Left kidney (tissue), 8 donors: Measurements from ENCODE around the gene RNF208. TPM values are rescaled to one million over a fixed set of nuclear protein-coding genes. Genes with fewer than 3 reads are reported as not detected.
"Not testable (repeated sequence)": the region's sequence is repeated elsewhere in the genome, so short reads cannot be mapped to it uniquely, and the experiment has no call there.

Source experiments
- DNase-seq: peaks from one replicate; pipeline ENCODE4 v3.0.0-alpha.2; 2013
- long read RNA-seq, 8 donors: transcript quantifications; one replicate each; lab custom pipeline, GENCODE V29; 2026
- polyA plus RNA-seq: library from polyadenylated mRNA; unstranded; fragments of 120-200 nt; gene quantifications from one replicate; pipeline ENCODE4 v1.2.1, GENCODE V29; 2013; ENCODE audit not compliant: insufficient read length

Gene RNF208, protein sequence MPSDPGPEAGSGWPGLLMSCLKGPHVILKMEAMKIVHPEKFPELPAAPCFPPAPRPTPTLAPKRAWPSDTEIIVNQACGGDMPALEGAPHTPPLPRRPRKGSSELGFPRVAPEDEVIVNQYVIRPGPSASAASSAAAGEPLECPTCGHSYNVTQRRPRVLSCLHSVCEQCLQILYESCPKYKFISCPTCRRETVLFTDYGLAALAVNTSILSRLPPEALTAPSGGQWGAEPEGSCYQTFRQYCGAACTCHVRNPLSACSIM
- 5.8 TPM for polyA plus RNA-seq
- long read RNA-seq, donor 1, transcript RNF208-201 (1 exons, 1,077 nt), result major isoform, 21 of 30 reads
- long read RNA-seq, donor 1, partial matches to known transcripts, result 9 of 30 reads
- long read RNA-seq, donor 1, other reads (novel, unspliced or antisense), result 0 of 30 reads
- long read RNA-seq, donor 2, transcript RNF208-201 (1 exons, 1,077 nt), result major isoform, 8 of 17 reads
- long read RNA-seq, donor 2, partial matches to known transcripts, result 9 of 17 reads
- long read RNA-seq, donor 2, other reads (novel, unspliced or antisense), result 0 of 17 reads
- long read RNA-seq, donor 3, transcript RNF208-201 (1 exons, 1,077 nt), result major isoform, 7 of 7 reads
- long read RNA-seq, donor 3, partial matches to known transcripts, result 0 of 7 reads
- long read RNA-seq, donor 3, other reads (novel, unspliced or antisense), result 0 of 7 reads
- long read RNA-seq, donor 4, result 0 reads
- long read RNA-seq, donor 5, transcript RNF208-201 (1 exons, 1,077 nt), result major isoform, 6 of 6 reads
- long read RNA-seq, donor 5, partial matches to known transcripts, result 0 of 6 reads
- long read RNA-seq, donor 5, other reads (novel, unspliced or antisense), result 0 of 6 reads
- long read RNA-seq, donor 6, transcript RNF208-201 (1 exons, 1,077 nt), result major isoform, 16 of 23 reads
- long read RNA-seq, donor 6, partial matches to known transcripts, result 0 of 23 reads
- long read RNA-seq, donor 6, other reads (novel, unspliced or antisense), result 7 of 23 reads
- long read RNA-seq, donor 7, transcript RNF208-201 (1 exons, 1,077 nt), result major isoform, 12 of 20 reads
- long read RNA-seq, donor 7, partial matches to known transcripts, result 8 of 20 reads
- long read RNA-seq, donor 7, other reads (novel, unspliced or antisense), result 0 of 20 reads
- long read RNA-seq, donor 8, partial matches to known transcripts, result 0 of 3 reads
- long read RNA-seq, donor 8, other reads (novel, unspliced or antisense), result 0 of 3 reads

DNA sequence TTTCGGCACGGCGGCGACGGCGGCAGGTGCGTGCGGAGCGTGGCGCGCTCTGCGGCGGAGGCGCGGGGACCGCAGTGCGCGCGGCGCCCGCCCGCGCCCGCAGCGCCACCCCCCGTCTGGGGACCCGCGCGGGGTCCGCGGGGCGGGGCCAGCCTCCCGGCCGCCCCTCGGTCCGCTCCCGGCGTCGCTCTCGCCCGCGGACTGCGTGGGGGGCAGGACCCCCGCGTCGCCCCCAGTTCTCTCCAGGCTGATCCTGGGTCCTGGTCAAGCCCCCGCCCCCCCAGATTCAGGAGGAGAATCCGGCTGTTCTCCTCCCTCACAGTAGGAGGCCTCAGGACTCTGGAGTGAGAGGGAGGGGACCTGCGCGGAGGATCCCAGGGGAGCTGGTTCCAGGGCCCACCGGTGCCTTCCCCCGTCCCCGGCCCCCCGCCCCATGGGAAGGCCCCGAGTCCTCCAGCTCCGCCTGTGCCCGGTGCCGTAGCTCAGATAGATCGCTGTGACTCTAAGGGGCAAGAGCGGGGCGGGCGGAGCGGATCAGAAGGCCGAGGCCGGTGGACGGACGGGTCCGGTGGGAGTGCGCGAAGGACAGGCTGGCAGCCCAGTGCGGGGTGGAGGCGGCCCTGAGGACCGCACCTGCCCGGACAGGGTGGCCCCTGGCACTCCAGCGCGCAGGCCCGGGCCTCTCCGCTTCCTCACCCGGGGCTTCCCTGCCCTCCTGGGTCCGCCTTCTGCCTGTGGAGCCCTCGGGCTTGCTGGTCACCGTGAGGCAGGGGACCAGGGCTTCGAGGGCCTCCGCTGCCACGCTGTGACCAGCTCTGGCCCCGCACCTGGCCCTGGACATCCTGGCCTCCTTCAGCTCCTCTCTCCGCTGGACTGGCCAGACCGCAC lies at the start of gene RNF208:
TSS of gene RNF208 (minus strand) at position 51 of the 888 bp plus-strand sequence. CDS start 1,028 bp downstream, outside the sequence.
- DNase-seq, result no peak

DNA sequence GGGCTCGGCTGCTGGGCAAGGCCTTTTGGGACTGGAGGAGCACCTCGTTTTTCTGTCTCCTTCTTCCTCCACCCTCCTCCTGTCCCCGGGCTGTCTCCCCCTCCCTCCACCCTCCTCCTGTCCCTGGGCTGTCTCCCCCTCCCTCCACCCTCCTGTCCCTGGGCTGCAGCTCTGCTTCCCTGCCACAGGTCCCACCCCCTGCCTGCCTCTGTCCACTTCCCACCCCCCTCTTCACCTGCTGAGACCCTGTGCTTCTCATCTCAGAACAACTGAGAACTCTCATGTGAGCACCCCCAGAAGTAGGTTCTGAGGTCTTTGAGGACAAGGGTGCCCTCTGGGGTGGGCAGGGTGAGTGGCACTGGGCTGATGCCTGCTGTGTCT lies 49.6 kb upstream of the RNF208 start:
- DNase-seq, result no peak

DNA sequence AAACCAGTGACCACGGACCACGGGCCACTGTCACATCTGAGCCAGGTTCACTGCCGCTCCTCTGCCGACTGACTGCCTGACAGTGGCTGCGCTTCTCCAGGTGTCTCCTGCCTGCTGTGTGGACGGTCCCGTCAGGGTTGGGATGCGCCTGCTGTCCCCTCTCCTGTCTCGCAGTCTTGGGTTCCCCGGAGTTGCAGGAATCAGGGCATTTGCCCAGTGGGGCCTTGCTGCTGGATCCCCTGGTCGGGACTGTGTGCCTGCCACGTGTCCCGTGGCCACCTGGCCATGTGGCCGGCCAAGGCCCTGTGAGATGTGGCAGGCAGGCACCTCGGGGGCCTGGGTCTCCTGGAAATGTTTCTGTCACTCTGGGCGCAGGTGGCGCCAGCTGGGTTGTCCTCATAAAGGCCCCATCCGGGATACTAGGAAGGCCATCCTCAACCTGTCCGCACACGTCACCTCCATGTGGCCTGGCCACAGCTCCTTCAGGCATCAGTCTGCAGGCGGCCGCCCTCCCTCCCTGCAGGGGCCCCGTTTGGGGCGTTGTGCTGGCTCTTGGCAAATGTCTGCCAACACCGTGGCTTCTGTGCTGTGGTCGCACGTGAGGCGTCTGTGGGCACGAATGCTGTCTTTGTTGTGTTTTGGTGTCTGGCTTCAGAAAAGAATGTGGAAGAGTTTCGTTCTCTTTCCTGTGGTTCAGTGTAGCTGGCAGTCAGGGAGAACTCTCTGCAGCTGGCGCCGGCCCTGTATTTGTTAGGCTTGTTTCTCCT lies 49.1 kb upstream of the RNF208 start:
- no peak for DNase-seq

DNA sequence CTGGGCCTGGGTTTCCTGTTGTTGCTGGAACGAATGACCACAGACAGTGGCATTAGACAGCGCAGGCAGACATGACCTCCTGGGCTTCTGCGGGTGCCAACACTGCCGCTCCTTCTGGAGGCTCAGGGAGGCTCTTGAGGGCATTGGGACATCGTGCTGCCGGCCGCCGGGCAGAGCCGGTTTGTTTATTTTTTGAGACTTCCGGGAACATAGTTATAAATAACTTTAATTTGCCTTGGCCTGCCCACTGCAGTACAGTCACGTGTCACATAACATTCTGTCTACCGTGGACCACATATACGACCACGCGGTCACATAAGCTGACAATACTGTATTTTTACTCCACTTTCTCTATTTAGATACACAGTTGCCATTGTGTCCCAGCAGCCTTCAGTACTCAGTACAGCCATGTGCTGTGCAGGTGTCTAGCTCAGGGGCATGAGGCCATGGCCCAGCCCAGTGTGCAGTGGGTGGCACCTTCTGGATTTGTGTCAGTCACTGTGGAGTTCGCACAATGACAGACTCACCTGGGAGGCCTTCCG lies 47.3 kb upstream of the RNF208 start:
- no peak for DNase-seq

DNA sequence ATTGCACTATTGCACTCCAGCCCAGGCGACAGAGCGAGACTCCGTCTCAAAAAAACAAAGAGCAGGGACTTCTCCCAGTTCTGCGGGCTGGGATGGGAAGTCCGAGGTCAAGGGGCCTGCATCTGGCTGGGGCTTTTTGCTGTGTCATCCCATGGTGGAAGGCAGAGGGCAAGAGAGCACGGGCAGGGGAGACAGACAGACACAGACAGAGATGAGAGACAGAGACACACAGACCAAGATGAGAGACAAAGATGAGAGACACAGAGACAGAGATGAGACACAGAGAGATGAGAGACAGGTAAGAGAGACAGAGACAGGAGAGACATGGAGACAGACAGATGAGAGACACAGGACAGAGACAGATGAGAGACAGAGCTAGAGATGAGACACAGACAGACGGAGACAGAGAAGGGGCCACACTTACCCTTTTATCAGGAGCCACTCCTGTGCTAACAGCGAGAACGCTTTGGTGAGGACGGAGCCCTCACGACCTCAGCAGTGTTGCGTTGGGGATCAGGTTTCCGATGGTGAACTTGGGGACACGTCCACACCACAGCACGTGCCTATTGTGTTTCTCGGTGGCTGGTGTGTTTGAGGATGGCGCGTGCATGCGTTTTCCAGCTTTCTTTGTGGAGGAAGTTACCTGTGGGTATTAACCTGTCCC lies 46.6 kb upstream of the RNF208 start:
- no peak for DNase-seq

DNA sequence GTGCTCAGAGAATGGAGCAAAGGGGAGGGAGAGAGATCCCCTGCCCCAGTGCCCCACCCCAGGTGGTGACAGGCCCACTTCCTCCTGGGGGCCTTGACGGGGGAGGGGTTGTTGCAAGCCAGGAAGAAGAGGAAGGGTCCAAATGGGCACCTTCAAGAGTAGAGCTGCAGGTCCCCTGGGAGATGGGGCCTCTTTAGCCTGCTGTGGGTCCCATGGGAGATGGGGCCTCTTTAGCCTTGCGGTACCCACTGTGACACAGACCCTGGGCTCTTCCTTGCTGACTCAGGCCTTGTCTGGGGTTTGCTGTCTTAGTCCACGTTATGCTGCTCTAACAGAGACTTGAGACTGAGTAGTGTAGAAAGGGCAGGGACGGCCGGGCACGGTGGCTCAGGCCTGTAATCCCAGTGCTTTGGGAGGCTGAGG lies 45.9 kb upstream of the RNF208 start:
- DNase-seq, result no peak

DNA sequence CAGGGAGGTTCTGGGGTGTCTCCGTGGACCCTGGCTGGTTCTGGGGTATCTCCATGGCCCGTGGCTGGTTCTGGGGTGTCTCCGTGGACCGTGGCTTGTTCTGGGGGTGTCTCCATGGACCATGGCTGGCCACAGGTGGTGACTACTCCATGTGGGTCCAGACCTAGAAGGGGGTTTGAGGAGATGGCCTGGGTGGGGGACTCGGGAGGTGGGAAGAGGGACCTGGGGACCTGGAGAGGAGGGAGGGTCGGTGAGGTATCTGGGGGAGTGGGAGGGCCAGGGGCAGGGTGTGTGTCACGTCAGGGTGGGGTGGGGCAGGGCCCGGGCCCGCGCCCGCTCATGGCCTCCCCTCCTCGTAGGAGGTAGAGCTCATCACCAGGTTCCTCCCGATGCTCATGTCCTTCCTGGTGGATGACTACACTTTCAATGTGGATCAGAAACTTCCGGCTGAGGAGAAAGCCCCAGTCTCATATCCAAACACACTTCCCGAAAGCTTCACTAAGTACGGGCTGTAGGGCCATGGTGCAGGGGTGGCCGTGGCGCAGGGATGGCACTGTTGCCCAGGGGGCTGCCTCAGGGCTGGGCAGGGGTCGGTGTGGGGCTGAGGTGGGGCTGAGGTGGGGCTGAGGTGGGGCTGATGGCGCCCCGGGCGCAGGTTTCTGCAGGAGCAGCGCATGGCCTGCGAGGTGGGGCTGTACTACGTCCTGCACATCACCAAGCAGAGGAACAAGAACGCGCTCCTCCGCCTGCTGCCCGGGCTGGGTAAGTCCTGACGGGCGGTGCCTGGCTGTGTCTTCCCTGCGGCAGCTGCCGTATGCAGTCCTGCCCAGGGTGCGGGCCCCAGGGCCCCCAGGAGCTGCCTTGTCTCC lies 44.8 kb upstream of the RNF208 start:
- no peak for DNase-seq

DNA sequence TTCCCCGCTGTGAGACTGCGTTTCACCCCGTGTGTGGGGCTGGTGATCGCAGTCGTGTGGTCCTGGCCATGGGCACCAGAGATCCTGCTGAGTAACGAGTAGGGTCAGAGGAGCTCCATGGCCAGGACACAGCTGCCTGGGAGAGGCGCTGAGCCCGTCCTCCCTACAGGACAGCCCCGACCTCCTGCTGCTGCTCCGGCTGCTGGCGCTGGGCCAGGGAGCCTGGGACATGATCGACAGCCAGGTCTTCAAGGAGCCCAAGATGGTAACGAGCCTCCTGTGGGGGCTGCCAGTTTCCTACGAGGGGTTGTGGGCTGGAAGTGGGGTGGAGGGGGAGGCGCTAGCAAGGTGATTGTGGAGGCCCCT lies 44.1 kb upstream of the RNF208 start:
- DNase-seq, result no peak

DNA sequence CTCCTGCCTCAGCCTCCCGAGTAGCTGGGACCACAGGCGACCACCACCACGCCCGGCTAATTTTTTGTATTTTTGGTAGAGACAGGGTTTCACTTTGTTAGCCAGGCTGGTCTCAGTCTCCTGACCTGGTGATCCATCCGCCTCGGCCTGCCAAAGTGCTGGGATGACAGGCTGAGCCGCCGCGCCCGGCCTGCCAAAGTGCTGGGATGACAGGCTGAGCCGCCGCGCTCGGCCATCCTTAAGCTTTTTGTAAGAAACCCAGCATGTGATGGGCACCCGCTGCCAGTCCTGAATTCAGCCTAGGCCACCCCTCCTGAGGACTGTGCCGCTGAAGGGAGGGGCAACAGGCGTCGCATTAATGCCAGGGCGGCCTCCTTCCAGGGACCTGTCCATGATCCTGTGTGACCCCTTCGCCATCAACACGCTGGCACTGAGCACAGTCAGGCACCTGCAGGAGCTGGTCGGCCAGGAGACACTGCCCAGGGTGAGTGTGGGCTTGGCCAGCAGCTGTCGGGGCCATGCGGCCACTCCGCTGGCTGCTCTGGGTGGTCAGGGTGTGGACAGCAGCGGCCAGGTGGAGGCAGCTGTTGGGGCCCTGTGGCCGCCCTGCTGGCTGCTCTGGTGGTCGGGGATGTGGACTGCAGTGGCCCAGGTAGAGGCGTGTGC lies 43.6 kb upstream of the RNF208 start:
- no peak for DNase-seq

DNA sequence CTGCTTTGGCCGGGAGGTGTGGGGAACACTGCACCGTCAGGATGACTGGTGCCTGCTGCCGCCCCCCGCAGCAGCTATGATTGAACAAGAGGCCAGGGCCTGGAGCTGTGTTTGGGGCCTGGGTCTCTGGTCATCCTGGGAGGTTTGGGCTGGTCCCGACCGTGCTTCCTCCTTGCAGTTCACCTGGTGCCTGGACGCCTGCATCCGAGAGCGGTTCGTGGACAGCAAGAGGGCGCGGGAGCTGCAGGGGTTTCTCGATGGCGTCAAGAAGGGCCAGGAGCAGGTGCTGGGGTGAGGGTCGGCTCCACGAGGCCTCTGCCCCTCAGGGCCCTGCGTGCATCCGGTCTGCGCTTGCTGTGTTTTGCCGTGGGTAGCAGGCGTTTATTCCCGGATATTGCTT lies 42.0 kb upstream of the RNF208 start:
- no peak for DNase-seq

DNA sequence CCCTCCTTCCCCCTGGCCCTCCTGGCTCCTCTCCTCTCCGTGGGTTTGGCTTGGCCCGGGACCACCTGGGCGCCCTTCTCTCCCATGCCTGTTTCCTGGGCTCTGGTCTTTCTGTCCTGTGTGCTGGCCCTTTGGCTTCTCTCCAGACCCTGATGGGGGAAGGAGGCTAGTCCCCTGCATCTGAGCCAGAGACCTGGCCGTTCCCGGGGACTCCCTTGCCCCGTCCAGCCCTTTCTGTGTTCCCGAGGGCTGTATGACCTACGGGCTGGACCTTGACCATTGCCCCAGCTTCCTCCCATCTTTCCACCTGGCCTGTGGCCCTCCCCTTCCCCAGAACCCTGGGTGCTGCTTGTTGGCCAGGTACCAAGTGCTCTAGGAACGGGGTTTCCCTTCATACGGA lies 41.5 kb upstream of the RNF208 start:
- no peak for DNase-seq

DNA sequence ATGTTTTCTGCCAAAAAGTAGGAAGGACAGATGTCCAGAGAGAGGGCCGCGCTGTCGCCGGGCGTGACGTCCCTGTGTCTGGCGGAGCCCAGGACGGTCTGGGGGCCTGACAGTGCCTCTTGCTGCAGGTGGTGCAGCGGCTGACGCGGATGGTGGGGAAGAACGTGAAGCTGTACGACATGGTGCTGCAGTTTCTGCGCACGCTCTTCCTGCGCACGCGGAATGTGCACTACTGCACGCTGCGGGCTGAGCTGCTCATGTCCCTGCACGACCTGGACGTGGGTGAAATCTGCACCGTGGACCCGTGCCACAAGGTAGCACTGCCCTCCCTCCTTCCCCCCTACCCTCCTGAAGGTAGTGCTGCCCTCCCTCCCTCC lies 40.9 kb upstream of the RNF208 start:
- no peak for DNase-seq

DNA sequence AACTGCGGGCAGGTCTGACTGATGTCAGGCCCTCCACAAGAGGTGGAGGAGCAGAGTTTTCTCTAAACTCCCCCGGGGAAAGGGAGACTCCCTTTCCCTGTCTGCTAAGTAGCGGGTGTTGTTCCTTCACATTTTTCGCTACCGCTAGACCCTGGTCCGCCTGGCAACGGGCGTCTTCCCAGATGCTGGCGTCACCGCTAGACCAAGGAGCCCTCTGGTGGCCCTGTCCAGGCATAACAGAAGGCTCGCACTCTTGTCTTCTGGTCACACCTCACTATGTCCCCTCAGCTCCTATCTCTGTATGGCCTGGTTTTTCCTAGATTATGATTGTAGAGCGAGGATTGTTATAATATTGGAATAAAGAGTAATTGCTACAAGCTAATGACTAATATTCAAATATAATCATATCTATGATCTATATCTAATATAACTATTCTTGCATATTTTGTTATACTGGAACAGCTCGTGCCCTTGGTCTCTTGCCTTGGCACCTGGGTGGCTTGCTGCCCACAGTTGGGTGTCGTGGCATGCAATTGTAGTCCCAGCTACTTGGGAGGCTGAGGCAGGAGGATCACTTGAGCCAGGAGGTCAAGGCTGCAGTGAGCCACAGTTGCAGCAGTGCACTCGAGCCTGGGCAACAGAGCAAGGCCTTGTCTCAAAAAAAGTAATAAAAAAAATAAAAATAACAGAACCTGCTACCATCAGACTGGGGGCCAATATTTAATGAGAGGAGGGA lies 40.3 kb upstream of the RNF208 start:
- not testable (repeated sequence) for DNase-seq

DNA sequence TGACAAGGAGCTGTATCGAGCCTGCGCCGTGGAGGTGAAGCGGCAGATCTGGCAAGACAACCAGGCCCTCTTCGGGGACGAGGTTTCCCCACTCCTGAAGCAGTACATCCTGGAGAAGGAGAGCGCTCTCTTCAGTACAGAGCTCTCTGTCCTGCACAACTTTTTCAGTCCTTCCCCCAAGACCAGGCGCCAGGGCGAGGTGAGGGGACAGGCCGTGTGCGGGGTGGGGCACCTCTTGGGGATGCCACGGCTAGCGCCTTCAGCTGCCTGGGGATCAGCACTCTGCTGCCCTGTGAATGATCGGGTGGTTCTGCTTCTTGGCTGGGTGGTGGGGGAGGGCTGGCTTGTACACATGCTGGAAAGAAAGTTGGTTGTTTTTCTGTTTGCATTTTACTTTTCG lies 34.8 kb upstream of the RNF208 start:
- DNase-seq, result no peak

DNA sequence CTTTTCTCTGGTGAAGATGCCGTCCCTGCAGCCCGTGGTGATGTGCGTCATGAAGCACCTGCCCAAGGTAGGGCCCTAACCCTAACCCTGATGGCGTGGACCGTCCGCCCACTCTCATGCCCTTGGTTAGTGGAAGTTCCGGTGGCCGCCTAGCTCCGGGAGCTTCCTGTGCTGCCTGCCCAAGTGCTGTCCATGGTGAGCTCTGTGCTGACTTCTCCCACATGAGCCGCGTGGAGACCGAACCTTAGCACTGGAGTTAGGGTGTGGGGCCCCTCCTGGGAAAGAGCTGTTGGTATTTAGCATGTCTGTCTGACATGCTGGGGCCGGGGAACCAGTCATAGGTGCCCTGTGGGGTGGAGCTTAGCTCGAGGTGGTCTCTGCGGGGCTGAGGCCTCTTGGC lies 34.3 kb upstream of the RNF208 start:
- no peak for DNase-seq

DNA sequence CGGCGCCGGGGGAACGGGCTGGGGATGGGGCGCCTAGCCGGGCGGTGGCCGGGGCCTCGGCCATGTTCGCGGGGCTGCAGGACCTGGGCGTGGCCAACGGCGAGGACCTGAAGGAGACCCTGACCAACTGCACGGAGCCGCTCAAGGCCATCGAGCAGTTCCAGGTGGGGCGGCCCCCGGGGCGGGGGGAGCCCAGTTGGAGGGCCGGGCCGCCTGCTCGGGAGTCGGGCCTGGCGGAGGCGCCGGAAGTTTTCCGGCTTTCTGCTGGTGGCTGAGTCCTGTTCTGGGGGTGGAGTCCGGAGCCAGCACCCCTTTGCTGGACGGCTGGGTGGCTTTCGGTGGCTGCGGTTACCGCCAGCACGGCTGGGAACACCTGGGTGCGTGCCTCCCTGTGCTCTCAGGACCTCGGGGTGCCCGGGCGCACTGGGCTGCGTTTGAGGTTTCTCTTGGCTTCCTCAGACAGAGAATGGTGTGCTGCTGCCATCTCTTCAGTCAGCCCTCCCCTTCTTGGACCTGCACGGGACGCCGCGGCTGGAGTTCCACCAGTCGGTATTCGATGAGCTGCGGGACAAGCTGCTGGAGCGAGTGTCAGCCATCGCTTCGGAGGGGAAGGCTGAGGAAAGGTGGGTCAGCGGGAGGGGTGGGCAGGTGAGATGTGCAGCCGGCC lies 33.5 kb upstream of the RNF208 start:
- no peak for DNase-seq
